Mucosa of rectum (tissue), 2 donors: Measurements from ENCODE around the gene S100A14.
"Not testable (repeated sequence)": the region's sequence is repeated elsewhere in the genome, so short reads cannot be mapped to it uniquely, and the experiment has no call there.

Source experiments
- H3K27ac ChIP-seq, 2 donors: one replicate each; pipeline ENCODE4 v1.7.0; 2013; ENCODE audit warnings: inconsistent platforms in 2 of 2, low read depth in 2 of 2, low read length in 2 of 2
- H3K27me3 ChIP-seq, 2 donors: one replicate each; pipeline ENCODE4 v1.7.0; 2013; ENCODE audit warnings: low read length in 2 of 2; ENCODE audit not compliant: control insufficient read depth in 2 of 2, insufficient read depth in 2 of 2
- H3K36me3 ChIP-seq, 2 donors: one replicate each; pipeline ENCODE4 v1.7.0; 2013; ENCODE audit warnings: low read length in 2 of 2; ENCODE audit not compliant: control insufficient read depth in 2 of 2, insufficient read depth in 2 of 2
- H3K4me1 ChIP-seq, 2 donors: one replicate each; pipeline ENCODE4 v1.7.0; 2013; ENCODE audit warnings: low read length in 2 of 2, mild to moderate bottlenecking in 1 of 2; ENCODE audit not compliant: control insufficient read depth in 2 of 2, insufficient read depth in 2 of 2
- H3K4me3 ChIP-seq, 2 donors: one replicate each; pipeline ENCODE4 v1.7.0; 2013; ENCODE audit warnings: low read length in 2 of 2
- H3K9ac ChIP-seq, 2 donors: one replicate each; pipeline ENCODE4 v1.7.0; 2013; ENCODE audit warnings: low read length in 2 of 2, low read depth in 1 of 2, mild to moderate bottlenecking in 1 of 2
- H3K9me3 ChIP-seq, 2 donors: one replicate each; pipeline ENCODE4 v1.7.0; 2013; ENCODE audit warnings: low read length in 2 of 2; ENCODE audit not compliant: control insufficient read depth in 2 of 2
- donor health status: healthy.
- donor health status: Normal muscosa, but diverticular disease.

Gene S100A14

GRCh38 chr1:153582836-153583235 lies 33.3 kb downstream of the S100A14 start:
- H3K27me3 ChIP-seq, H3K36me3 ChIP-seq, H3K9ac ChIP-seq, H3K4me3 ChIP-seq, H3K4me1 ChIP-seq, H3K27ac ChIP-seq, H3K9me3 ChIP-seq: not testable (repeated sequence)

GRCh38 chr1:153578936-153579335 lies 37.2 kb downstream of the S100A14 start:
- Histone ChIP-seq H3K4me3 (no peak overlapping the region), H3K27ac (no peak overlapping the region), H3K9ac (no peak overlapping the region), H3K36me3 (no peaks in the 10 kb centered on the region), H3K4me1 (peaks cover 3 to 8% of the 10 kb centered on the region in 2 donors), H3K9me3 (no peaks in the 10 kb centered on the region), H3K27me3 (no peaks in the 10 kb centered on the region)

- Histone ChIP-seq H3K27me3 (no peaks in the 10 kb centered on the region), H3K9me3 (no peaks in the 10 kb centered on the region), H3K4me1 (peaks cover 3 to 8% of the 10 kb centered on the region in 2 donors), H3K36me3 (no peaks in the 10 kb centered on the region), H3K27ac (no peak overlapping the region), H3K9ac (no peak overlapping the region), H3K4me3 (no peak overlapping the region)
Measured at GRCh38 chr1:153578490-153578889, 37.6 kb downstream of the S100A14 start.

- Histone ChIP-seq H3K4me3 (no peak overlapping the region), H3K9me3 (no peaks in the 10 kb centered on the region), H3K27ac (no peak overlapping the region), H3K9ac (no peak overlapping the region), H3K36me3 (no peaks in the 10 kb centered on the region), H3K27me3 (no peaks in the 10 kb centered on the region), H3K4me1 (peaks cover 3 to 9% of the 10 kb centered on the region in 2 donors)
Measured at GRCh38 chr1:153577624-153578051, 38.5 kb downstream of the S100A14 start.

- Histone ChIP-seq H3K27ac (no peak overlapping the region), H3K36me3 (no peaks in the 10 kb centered on the region), H3K9ac (no peak overlapping the region), H3K9me3 (no peaks in the 10 kb centered on the region), H3K4me3 (no peak overlapping the region), H3K27me3 (no peaks in the 10 kb centered on the region), H3K4me1 (peaks cover 3 to 11% of the 10 kb centered on the region in 2 donors)
Measured at GRCh38 chr1:153577138-153577537, 39.0 kb downstream of the S100A14 start.

GRCh38 chr1:153575497-153575896 lies 40.6 kb downstream of the S100A14 start:
- H3K27me3 ChIP-seq, H3K27ac ChIP-seq, H3K36me3 ChIP-seq, H3K9ac ChIP-seq, H3K9me3 ChIP-seq, H3K4me3 ChIP-seq: not testable (repeated sequence)
- peaks cover 3 to 14% of the 10 kb centered on the region in 2 donors for H3K4me1 ChIP-seq

- not testable (repeated sequence) for H3K9ac ChIP-seq, H3K36me3 ChIP-seq, H3K27ac ChIP-seq, H3K9me3 ChIP-seq, H3K27me3 ChIP-seq, H3K4me3 ChIP-seq
- H3K4me1 ChIP-seq, result peaks cover 3 to 14% of the 10 kb centered on the region in 2 donors
Measured at GRCh38 chr1:153575081-153575491, 41.0 kb downstream of the S100A14 start.

- H3K27me3 ChIP-seq, result no peaks in the 10 kb centered on the region
- no peaks in the 10 kb centered on the region for H3K36me3 ChIP-seq
- H3K4me3 ChIP-seq, result no peak overlapping the region
- no peak overlapping the region for H3K9ac ChIP-seq
- H3K4me1 ChIP-seq, result peaks cover 7 to 21% of the 10 kb centered on the region in 2 donors
- peak overlapping the region in 1 of 2 donors; percentile 10 for H3K27ac ChIP-seq
- no peaks in the 10 kb centered on the region for H3K9me3 ChIP-seq
Measured at GRCh38 chr1:153573351-153573750, 42.8 kb downstream of the S100A14 start.

GRCh38 chr1:153572569-153573015 lies 43.5 kb downstream of the S100A14 start:
- peak overlapping the region in 1 of 2 donors; percentile 54 for H3K27ac ChIP-seq
- no peaks in the 10 kb centered on the region for H3K27me3 ChIP-seq
- no peaks in the 10 kb centered on the region for H3K36me3 ChIP-seq
- H3K4me1 ChIP-seq, result peaks cover 12 to 25% of the 10 kb centered on the region in 2 donors
- no peak overlapping the region for H3K4me3 ChIP-seq
- H3K9ac ChIP-seq, result peak overlapping the region in 1 of 2 donors; percentile 44
- no peaks in the 10 kb centered on the region for H3K9me3 ChIP-seq

GRCh38 chr1:153571706-153572105 lies 44.4 kb downstream of the S100A14 start:
- no peak overlapping the region for H3K27ac ChIP-seq
- no peak overlapping the region for H3K9ac ChIP-seq
- no peaks in the 10 kb centered on the region for H3K27me3 ChIP-seq
- H3K4me1 ChIP-seq, result peaks cover 19 to 29% of the 10 kb centered on the region in 2 donors
- H3K9me3 ChIP-seq, result no peaks in the 10 kb centered on the region
- H3K4me3 ChIP-seq, result no peak overlapping the region
- H3K36me3 ChIP-seq, result no peaks in the 10 kb centered on the region

- H3K9ac ChIP-seq, result no peak overlapping the region
- H3K36me3 ChIP-seq, result no peaks in the 10 kb centered on the region
- peaks cover 27 to 37% of the 10 kb centered on the region in 2 donors for H3K4me1 ChIP-seq
- H3K4me3 ChIP-seq, result no peak overlapping the region
- no peaks in the 10 kb centered on the region for H3K27me3 ChIP-seq
- H3K9me3 ChIP-seq, result no peaks in the 10 kb centered on the region
- no peak overlapping the region for H3K27ac ChIP-seq
Measured at GRCh38 chr1:153570874-153571273, 45.3 kb downstream of the S100A14 start.
